NCI-H146 (cell line): ENCODE results near the gene ATP11C.
"Not testable (repeated sequence)": the region's sequence is repeated elsewhere in the genome, so short reads cannot be mapped to it uniquely, and the experiment has no call there.

Experiments
- DNase-seq: peaks from one replicate; lab custom pipeline; 2025; lab: John Stamatoyannopoulos, UW

ATP11C gene

GRCh38 chrX:139856826-139857225 lies 76.0 kb downstream of the ATP11C start:
- not testable (repeated sequence) for DNase-seq

GRCh38 chrX:139851730-139852129 lies 81.1 kb downstream of the ATP11C start:
- no peak for DNase-seq

- DNase-seq = no peak
Measured at GRCh38 chrX:139850968-139851367, 81.9 kb downstream of the ATP11C start.

GRCh38 chrX:139844884-139845283 lies 88.0 kb downstream of the ATP11C start:
- no peak for DNase-seq

GRCh38 chrX:139844163-139844562 lies 88.7 kb downstream of the ATP11C start:
- no peak for DNase-seq

- DNase-seq = no peak
Measured at GRCh38 chrX:139842326-139843185, 90.3 kb downstream of the ATP11C start.

DNA sequence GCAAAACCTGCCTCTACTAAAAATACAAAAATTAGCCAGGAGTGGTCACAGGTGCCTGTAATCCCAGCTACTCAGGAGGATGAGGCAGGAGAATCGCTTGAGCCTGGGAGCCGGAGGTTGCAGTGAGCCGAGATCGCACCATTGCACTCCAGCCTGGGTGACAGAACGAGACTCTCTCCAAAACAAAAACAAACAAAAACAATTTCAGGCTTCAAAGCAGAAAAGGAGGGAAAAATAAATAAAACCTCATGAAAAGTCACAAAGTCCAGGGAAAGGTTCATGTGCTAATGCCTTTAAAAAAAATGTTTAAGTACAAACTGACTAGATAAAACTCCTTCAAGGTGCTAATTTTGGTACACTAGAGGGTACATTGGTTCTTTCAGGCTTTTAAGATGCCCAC lies 96.5 kb downstream of the ATP11C start:
- not testable (repeated sequence) for DNase-seq

DNA sequence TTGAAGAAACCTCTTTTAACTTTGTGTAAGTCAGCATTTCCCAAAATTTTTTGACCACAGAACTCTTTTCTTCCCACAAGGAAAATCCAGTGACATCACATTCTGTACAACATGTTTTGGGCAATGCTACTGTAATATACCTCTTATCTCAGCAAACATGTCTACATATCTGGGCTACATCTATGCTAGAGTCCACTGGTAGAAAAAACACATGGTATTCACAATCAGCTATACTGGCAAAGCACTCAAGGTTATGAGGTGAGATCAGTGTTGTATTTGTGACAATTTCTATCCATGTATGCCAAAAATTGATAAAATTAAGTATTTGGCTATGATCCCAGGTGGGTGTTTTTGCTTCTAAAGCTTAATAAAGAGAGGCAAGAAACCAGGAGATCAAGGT lies 98.0 kb downstream of the ATP11C start:
- no peak for DNase-seq

DNA sequence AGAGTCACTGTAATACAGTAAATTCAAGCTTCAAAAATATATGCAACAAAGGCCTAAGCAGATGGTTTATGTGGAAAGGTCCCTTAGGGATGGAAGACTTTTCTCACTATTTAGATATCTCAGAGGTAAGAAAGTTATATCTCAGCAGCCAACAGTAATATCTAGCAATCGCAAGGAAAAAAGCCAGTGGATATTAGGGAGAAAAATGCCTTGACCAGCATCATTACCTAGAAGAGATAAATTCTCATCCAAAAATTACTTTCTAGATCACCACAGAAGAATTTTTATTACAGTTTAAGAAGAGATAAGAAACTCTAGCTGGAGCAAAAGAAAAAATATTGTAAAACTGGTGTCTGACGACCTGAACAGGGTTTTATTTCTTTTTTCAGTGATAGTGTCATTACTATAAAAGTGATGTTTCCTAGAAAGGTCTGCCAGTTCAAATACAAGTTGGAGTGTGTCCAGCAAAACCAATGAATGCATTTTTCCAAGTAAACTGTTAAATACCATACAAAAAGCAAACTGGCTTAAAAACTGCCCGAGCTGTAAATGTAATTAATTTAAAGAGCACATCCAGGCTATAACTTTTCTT lies 100.0 kb downstream of the ATP11C start:
- no peak for DNase-seq

- DNase-seq = no peak
Measured at GRCh38 chrX:139831675-139832456, 101.0 kb downstream of the ATP11C start.

GRCh38 chrX:139831017-139831416 lies 101.8 kb downstream of the ATP11C start:
- no peak for DNase-seq

- DNase-seq = no peak
Measured at GRCh38 chrX:139828830-139829229, 104.0 kb downstream of the ATP11C start.

GRCh38 chrX:139828033-139828432 lies 104.8 kb downstream of the ATP11C start:
- DNase-seq = no peak

DNA sequence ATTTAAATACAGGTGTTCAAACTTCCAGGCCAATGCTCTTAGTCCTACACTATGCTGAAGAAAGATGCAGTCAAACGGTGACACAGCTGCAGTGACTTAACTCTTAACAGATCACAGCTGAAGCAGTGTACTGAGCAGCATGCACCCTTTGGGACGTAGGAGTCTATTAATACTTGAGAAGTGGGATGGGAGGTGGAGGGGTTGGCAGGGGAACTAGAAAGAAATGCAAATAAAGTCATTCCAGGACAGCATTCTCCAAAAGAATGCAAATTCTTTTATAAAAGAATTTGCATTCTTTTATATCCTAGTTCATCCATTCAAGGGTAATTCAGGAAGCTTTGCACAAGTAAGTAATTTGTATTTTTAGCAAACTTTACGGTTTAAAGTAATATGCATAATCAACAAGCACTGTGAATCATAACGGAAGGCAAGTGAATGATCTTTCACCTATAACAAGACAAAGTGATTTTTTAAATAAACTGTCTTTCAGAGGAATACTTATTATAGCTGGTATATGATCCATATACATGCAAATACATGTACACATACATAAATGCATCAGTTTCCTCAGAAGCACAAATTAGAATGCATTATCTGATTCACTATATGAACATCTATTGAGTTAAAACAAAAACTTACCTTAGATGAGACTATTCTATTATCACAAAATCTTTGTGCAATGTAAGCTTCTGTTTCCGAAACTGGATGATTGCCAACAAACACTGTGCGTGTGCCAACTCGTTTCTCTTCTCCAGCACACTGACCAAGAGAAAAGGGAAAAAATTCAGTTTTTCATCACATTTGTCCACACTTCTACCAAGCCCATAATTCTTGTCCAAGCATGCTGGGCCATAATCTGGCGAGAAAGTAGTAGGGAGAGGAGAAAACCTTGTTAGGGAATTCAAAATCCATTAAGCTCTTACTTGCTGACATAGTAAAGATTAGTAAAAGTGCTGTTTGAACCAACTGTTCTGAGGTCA lies 106.5 kb downstream of the ATP11C start:
- no peak for DNase-seq

GRCh38 chrX:139825618-139826017 lies 107.2 kb downstream of the ATP11C start:
- DNase-seq = no peak

GRCh38 chrX:139823806-139824205 lies 109.0 kb downstream of the ATP11C start:
- DNase-seq = no peak

DNA sequence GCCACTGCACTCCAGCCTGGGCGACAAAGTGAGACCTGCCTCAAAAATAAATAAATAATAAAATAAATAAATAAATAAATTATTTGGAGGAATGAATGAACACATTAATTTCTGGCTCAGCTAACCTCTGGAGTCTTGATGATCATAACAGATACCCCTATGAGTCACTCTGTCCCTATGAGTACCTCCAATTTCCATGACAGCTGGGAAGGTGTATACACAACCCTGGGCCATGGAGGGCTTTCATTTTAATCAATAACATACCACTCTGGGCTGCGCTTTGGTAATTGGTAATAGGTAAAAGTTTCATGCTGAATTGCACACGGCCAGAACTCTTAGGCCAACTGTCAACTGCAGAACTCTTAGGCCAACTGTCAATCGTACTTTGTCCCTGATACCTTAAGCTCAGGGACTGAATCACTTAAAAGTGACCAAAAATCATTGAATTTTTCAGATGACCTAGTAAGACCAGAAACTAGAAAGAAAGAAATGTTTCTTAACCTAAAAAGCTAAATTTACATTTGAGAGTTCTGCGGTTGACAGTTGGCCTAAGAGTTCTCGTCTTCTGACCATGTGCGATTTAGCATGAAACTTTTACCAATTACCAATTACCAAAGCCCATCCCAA lies 112.4 kb downstream of the ATP11C start:
- no peak for DNase-seq

DNA sequence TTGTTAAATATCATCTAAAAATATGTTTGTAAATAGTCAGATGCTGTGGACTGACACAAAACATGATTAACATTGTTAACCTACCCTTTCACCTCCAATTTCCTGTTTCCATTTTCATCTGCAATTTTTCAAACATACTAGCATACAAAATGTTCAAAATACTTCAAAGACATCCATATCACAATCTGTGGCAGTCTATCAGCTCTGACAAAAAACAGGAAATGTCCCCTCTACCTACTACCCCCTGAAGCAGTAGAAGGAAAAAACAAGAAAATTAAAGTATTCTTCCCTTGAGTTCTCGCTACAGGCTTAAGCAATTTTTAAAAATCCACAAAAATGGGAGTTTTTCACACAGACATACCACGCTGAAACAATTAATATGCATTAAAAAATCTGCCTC lies 116.6 kb downstream of the ATP11C start:
- no peak for DNase-seq

DNA sequence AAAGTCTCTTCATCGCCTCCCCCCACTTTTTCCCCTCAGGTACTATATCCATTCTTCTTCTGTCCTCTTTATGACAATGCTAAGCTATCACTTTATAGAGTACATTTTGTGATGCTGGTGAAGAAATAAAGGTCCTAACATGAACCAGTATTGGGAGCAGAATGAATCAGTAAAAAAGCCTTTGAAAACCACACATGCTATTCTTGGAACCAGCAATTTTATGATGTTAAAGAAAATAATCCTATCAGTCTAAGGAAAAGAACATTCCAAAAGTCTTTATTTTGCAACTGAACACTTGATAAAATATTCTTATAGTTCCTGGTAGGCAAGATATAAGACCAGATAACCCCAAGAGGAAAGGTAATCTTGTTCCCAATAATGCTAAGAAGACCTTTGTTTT lies 117.1 kb downstream of the ATP11C start:
- DNase-seq = no peak

DNA sequence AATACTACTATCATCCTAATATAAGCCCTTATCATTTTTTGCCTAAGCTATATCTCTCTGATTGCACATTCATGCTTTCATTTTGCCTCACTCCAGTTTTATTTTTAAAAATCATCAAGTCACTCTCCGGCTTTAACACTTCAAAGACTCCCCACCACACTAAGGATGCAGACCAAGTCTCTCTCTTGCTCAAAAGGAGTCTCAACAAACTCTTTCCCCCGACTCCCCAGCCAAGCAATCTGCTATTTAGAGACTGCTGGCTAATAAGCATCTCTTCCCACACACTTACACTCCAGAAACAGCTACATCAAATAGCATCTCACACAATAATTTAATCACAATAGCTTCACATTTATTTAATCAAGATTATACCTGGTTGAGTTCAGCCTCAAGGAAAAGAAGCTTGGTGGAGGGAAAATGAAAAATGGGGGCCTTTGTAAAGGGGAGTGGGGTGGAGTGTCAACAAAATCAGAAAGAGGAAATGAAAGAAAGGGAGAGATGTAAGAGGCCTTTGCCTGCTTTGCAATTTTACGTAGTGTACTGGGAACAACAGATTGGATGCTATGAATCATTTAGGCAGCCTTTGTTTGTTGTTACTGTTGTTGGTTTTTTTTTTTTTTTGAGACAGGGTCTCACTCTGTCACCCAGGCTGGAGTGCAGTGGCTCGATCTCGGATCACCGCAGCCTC lies 120.8 kb downstream of the ATP11C start:
- no peak for DNase-seq

- no peak for DNase-seq
Measured at GRCh38 chrX:139804482-139804881, 128.4 kb downstream of the ATP11C start.
